HPDE6-E6E7 (cell line): ENCODE results near the gene LMCD1.

Source experiments
- DNase-seq: peaks from one replicate; pipeline ENCODE4 v3.0.0; 2011; ENCODE audit warnings: missing footprints; ENCODE audit errors: extremely low spot score

Gene LMCD1

GRCh38 chr3:8581806-8582445 is 80.3 kb downstream of the LMCD1 start:
- no peak for DNase-seq

GRCh38 chr3:8584661-8585060 is 83.0 kb downstream of the LMCD1 start:
- no peak for DNase-seq

- no peak for DNase-seq
Measured at GRCh38 chr3:8589880-8590556, 88.4 kb downstream of the LMCD1 start.

- DNase-seq: no peak
Measured at GRCh38 chr3:8593021-8593827, 91.6 kb downstream of the LMCD1 start.

- DNase-seq: no peak
Measured at GRCh38 chr3:8595252-8595651, 93.6 kb downstream of the LMCD1 start.

- DNase-seq: no peak
Measured at GRCh38 chr3:8595695-8596115, 94.1 kb downstream of the LMCD1 start.

- DNase-seq: no peak
Measured at GRCh38 chr3:8596321-8597218, 94.9 kb downstream of the LMCD1 start.

- no peak for DNase-seq
Measured at GRCh38 chr3:8597219-8597853, 95.7 kb downstream of the LMCD1 start.

GRCh38 chr3:8599146-8599545 is 97.5 kb downstream of the LMCD1 start:
- DNase-seq: no peak

GRCh38 chr3:8600457-8600856 is 98.8 kb downstream of the LMCD1 start:
- no peak for DNase-seq

- no peak for DNase-seq
Measured at GRCh38 chr3:8603115-8603710, 101.6 kb downstream of the LMCD1 start.

- no peak for DNase-seq
Measured at GRCh38 chr3:8604006-8604405, 102.4 kb downstream of the LMCD1 start.

GRCh38 chr3:8604988-8605387 is 103.4 kb downstream of the LMCD1 start:
- DNase-seq: no peak

- no peak for DNase-seq
Measured at GRCh38 chr3:8606701-8607231, 105.1 kb downstream of the LMCD1 start.

- DNase-seq: peak; percentile 13
Measured at GRCh38 chr3:8607234-8608040, 105.8 kb downstream of the LMCD1 start.

- DNase-seq: no peak
Measured at GRCh38 chr3:8608041-8608790, 106.6 kb downstream of the LMCD1 start.

GRCh38 chr3:8608791-8609467 is 107.3 kb downstream of the LMCD1 start:
- DNase-seq: no peak

- no peak for DNase-seq
Measured at GRCh38 chr3:8610951-8611350, 109.3 kb downstream of the LMCD1 start.
